SK-MEL-5 (cell line): ENCODE data around the gene TECTA. TPM values are rescaled to one million over a fixed set of nuclear protein-coding genes. Genes with fewer than 3 reads are reported as not detected.
"Not testable (repeated sequence)": the region's sequence is repeated elsewhere in the genome, so short reads cannot be mapped to it uniquely, and the experiment has no call there.

Experiments used
- DNase-seq: peaks from one replicate; pipeline ENCODE4 v3.0.0-alpha.2; 2016; ENCODE audit warnings: low read depth, low spot score
- in situ Hi-C: cut with HindIII; loops from 2 replicates; pipeline ENCODE4 v1.10.0; 2016; ENCODE audit warnings: low sequenced_read_pairs, high pct_unique_total_duplicates, low pct_unique_long_range_greater_than_20kb
- total RNA-seq: library from RNA; depleted of rRNA; stranded (reverse); fragments of >200 nt; shearing (Covaris generic); gene quantifications from 2 replicates; pipeline ENCODE4 v1.2.3, GENCODE V29; 2014

Gene TECTA
- total RNA-seq, 1 experiment from 2014 or later, result 0.03 TPM

DNA sequence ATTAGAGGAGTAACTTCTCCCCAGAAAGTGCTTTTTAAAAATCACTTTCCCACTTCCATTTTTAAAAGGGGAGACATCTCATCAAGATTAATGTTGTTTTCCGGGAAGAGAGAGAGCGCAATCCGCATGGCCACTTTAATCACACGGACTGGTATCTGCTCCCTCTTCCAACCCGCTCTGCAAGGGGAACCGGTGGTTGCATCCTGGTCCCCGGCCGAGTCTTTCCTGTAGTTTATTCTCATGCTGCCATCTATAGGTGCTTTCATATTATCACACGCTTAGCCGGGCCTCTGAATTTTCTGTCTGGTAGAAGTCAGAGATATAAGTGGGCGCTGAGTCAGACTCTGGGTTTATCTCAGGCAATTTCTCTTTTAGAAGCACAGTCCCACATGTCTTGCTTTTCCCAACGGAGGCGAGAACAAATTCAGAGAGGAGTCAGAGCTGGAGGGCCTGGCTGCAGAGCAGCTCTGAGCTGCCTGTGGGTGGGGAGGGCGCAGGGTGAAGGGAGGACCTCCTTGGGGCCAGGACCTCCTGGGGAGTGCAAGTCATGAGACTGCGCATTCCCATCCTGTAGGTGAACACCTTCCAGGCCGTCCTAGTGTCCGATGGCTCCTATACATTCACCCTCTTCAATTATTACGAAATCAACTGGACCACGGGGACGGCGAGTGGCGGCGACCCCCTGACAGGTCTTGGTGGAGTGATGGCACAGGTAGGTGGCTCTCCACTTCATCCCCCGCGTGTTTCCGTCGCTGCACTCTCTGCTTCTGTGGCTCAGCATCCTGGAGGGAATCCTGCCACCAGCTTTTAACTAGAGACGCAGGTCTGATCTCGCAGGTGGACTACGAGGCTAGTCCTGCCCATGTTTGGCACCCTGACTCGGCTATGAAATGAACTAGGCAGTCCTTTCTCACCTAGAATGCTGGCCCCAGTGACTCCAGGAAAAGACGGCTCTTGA, 11.7 kb downstream of the TECTA start:
- DNase-seq, result peak; percentile 71
- in situ Hi-C loops, result no loop called here

GRCh38 chr11:121113611-121114010, 12.6 kb downstream of the TECTA start:
- in situ Hi-C loops, result no loop called here
- DNase-seq, result no peak

- in situ Hi-C loops, DNase-seq: not testable (repeated sequence)
Measured at GRCh38 chr11:121115024-121115423, 14.0 kb downstream of the TECTA start.

DNA sequence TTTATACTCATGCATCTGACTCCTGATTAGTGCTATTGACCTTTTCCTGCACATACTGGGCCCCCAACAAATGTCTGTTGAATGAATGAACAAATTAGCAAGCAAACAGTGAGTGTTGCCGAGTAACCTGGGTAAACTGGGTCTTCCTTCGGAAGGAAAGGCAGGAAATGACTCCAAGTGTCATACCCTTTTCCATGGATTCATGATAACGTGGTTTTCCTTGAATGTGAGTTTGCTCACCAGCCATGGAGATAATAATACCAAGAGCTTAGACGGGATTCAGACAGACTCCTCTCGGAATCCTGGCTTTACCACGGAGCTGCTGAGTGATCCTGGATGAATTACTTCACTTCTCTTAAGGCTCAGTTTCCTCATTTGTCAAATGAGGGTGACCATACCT, 16.7 kb downstream of the TECTA start:
- DNase-seq, result no peak

GRCh38 chr11:121119440-121119839, 18.4 kb downstream of the TECTA start:
- DNase-seq, result peak; percentile 16
- in situ Hi-C loops, result no loop called here

More for the DNA sequence above, 16.7 kb downstream of the TECTA start:
- in situ Hi-C loops, result no loop called here

GRCh38 chr11:121122328-121122727, 21.3 kb downstream of the TECTA start:
- DNase-seq, result no peak
- in situ Hi-C loops, result no loop called here

- no peak for DNase-seq
- in situ Hi-C loops, result no loop called here
Measured at GRCh38 chr11:121123496-121124069, 22.5 kb downstream of the TECTA start.

DNA sequence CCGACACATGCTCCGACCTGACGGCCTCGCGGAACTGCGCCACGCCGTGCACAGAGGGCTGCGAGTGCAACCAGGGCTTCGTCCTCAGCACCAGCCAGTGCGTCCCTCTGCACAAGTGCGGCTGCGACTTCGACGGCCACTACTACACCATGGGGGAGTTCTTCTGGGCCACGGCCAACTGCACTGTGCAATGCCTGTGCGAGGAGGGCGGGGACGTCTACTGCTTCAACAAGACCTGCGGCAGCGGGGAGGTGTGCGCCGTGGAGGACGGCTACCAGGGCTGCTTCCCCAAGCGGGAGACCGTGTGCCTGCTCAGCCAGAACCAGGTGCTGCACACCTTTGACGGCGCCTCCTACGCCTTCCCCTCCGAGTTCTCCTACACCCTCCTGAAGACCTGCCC, 26.8 kb downstream of the TECTA start:
- in situ Hi-C loops, result no loop called here
- no peak for DNase-seq

DNA sequence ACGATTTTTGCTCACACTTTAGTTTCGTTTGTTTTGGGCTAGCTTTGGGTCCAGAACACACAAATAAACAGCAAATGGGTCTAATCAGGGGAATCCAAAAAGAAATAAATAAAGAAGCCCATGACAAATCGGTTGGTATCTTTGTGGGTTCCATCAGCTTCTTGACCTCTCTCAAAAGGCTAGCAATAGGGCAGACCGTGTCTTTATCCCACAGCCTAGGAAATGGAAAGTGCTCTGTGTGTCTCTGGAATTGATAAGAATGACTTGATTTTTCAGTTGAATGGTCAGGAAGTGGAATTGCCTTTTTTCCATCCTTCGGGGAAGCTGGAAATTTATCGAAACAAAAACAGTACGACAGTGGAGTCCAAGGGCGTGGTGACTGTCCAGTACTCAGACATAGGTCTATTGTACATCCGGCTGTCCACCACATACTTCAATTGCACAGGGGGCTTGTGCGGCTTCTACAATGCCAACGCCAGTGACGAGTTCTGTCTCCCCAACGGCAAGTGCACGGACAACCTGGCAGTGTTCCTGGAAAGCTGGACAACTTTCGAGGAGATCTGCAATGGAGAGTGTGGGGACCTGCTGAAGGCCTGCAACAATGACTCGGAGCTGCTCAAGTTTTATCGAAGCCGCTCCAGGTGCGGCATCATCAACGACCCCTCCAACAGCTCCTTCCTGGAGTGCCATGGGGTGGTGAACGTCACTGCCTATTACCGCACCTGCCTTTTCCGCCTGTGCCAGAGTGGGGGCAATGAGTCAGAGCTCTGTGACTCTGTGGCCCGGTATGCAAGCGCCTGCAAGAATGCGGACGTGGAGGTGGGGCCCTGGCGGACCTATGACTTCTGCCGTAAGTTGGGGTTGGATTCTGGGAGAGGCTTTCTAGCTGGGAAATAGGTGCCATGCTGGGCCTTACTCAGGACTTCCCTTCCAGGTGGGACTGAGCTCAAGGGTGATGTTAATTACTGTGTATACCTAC, 28.6 kb downstream of the TECTA start:
- DNase-seq, result no peak
- in situ Hi-C loops, result no loop called here

GRCh38 chr11:121131656-121132055, 30.6 kb downstream of the TECTA start:
- DNase-seq, result no peak
- in situ Hi-C loops, result no loop called here

- in situ Hi-C loops, result no loop called here
- no peak for DNase-seq
Measured at GRCh38 chr11:121132211-121132976, 31.4 kb downstream of the TECTA start.

- no peak for DNase-seq
Measured at GRCh38 chr11:121134741-121135312, 33.8 kb downstream of the TECTA start.

DNA sequence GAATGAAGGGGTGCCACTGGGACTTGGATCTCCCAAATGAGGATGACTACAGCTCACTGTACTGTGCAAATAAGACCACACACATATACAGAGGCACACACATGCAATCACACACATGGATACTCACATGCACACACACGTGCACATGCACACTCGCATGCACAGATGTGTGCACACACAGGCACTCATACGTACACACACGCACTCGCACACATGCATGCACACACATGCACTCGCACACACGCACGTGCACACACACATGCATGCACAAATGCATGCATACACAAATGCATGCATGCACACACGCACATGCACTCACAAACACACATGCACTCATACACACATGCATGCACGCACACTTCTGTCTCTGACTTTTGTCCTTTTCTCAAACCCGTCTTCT, 36.0 kb downstream of the TECTA start:
- in situ Hi-C loops, result no loop called here
- DNase-seq, result no peak

More at GRCh38 chr11:121134741-121135312, 33.8 kb downstream of the TECTA start:
- in situ Hi-C loops, result no loop called here

- DNase-seq, result no peak
- in situ Hi-C loops, result no loop called here
Measured at GRCh38 chr11:121138259-121138658, 37.2 kb downstream of the TECTA start.

DNA sequence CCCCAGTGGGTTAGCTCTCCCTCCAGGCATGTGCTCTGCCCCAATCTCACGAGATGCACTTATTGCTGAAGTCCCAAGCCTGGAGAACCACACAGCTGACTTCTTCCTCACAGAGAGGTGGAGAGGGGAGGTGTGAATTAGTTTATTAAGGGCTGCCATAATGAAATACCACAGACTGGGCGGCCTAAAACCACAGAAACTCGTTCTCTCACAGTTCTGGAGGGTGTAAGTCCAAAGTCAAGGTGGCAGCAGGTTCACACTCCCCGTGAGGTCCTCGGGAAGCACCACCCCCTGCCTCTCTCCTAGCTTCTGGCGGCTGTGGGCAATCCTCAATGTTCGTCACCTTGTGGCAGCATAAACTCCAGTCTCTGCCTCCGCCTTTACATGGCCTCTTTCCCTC, 39.3 kb downstream of the TECTA start:
- no peak for DNase-seq
- in situ Hi-C loops, result no loop called here

- in situ Hi-C loops, result no loop called here
- DNase-seq, result no peak
Measured at GRCh38 chr11:121141066-121141465, 40.0 kb downstream of the TECTA start.

- no peak for DNase-seq
- in situ Hi-C loops, result no loop called here
Measured at GRCh38 chr11:121143921-121144320, 42.9 kb downstream of the TECTA start.
